Liver (tissue), 3 donors: Measurements from ENCODE around the gene AQP6.

Source experiments
- EGR1 ChIP-seq, 2 donors: IDR thresholded peaks; 2 replicates each; pipeline ENCODE4 v1.6.1; 2016 to 2018; ENCODE audit warnings: antibody characterized with exemption in 2 of 2, low read depth in 2 of 2
- FOXA1 ChIP-seq: IDR thresholded peaks from 2 replicates; pipeline ENCODE4 v1.6.1; 2016; ENCODE audit warnings: antibody characterized with exemption
- FOXA2 ChIP-seq: IDR thresholded peaks from 2 replicates; pipeline ENCODE4 v1.6.1; 2016; ENCODE audit warnings: antibody characterized with exemption
- GABPA ChIP-seq, 2 donors: IDR thresholded peaks in 1 of 2; conservative IDR thresholded peaks in 1 of 2; 2 replicates each; pipeline ENCODE4 v1.6.1; 2016; ENCODE audit warnings: antibody characterized with exemption in 2 of 2, mild to moderate bottlenecking in 1 of 2, moderate library complexity in 1 of 2
- HNF4A ChIP-seq, 2 donors: conservative IDR thresholded peaks; 2 replicates each; pipeline ENCODE4 v1.6.1; 2016; ENCODE audit warnings: antibody characterized with exemption in 2 of 2, mild to moderate bottlenecking in 2 of 2
- JUND ChIP-seq, 2 donors: IDR thresholded peaks; 2 replicates each; pipeline ENCODE4 v1.6.1; 2016; ENCODE audit warnings: antibody characterized with exemption in 2 of 2
- MAX ChIP-seq: IDR thresholded peaks from 2 replicates; pipeline ENCODE4 v1.6.1; 2016; ENCODE audit warnings: antibody characterized with exemption
- RAD21 ChIP-seq, 2 donors: IDR thresholded peaks; 2 replicates each; pipeline ENCODE4 v1.6.1; 2016; ENCODE audit warnings: antibody characterized with exemption in 2 of 2, mild to moderate bottlenecking in 2 of 2
- REST ChIP-seq: IDR thresholded peaks from 2 replicates; pipeline ENCODE4 v1.6.1; 2016; ENCODE audit warnings: antibody characterized with exemption, mild to moderate bottlenecking
- RXRA ChIP-seq, 2 donors: IDR thresholded peaks; 2 replicates each; pipeline ENCODE4 v1.6.1; 2017 to 2018; ENCODE audit warnings: antibody characterized with exemption in 2 of 2, mild to moderate bottlenecking in 1 of 2
- SP1 ChIP-seq: IDR thresholded peaks from 2 replicates; pipeline ENCODE4 v1.6.1; 2018; ENCODE audit warnings: antibody characterized with exemption, mild to moderate bottlenecking
- YY1 ChIP-seq: IDR thresholded peaks from 2 replicates; pipeline ENCODE4 v1.6.1; 2016; ENCODE audit warnings: antibody characterized with exemption, mild to moderate bottlenecking
- TF ChIP-seq, protein P1 (sequence below): fragments of 150-350 bp; IDR thresholded peaks from 2 replicates; pipeline ENCODE4 v1.5.1; 2017; ENCODE audit warnings: improper control_type of control experiment, low read depth, low read length; ENCODE audit not compliant: missing input control
- TF ChIP-seq, protein P2 (sequence below): IDR thresholded peaks from 2 replicates; pipeline ENCODE4 v1.6.1; 2016; ENCODE audit warnings: antibody characterized with exemption
- donor health status: healthy.
- donor health status: healthy.

GRCh38 chr12:49932533-49933130 lies 40.1 kb upstream of the AQP6 start:
- TF ChIP-seq, protein P1, sequence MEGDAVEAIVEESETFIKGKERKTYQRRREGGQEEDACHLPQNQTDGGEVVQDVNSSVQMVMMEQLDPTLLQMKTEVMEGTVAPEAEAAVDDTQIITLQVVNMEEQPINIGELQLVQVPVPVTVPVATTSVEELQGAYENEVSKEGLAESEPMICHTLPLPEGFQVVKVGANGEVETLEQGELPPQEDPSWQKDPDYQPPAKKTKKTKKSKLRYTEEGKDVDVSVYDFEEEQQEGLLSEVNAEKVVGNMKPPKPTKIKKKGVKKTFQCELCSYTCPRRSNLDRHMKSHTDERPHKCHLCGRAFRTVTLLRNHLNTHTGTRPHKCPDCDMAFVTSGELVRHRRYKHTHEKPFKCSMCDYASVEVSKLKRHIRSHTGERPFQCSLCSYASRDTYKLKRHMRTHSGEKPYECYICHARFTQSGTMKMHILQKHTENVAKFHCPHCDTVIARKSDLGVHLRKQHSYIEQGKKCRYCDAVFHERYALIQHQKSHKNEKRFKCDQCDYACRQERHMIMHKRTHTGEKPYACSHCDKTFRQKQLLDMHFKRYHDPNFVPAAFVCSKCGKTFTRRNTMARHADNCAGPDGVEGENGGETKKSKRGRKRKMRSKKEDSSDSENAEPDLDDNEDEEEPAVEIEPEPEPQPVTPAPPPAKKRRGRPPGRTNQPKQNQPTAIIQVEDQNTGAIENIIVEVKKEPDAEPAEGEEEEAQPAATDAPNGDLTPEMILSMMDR = no peak
- TF ChIP-seq, protein P2, sequence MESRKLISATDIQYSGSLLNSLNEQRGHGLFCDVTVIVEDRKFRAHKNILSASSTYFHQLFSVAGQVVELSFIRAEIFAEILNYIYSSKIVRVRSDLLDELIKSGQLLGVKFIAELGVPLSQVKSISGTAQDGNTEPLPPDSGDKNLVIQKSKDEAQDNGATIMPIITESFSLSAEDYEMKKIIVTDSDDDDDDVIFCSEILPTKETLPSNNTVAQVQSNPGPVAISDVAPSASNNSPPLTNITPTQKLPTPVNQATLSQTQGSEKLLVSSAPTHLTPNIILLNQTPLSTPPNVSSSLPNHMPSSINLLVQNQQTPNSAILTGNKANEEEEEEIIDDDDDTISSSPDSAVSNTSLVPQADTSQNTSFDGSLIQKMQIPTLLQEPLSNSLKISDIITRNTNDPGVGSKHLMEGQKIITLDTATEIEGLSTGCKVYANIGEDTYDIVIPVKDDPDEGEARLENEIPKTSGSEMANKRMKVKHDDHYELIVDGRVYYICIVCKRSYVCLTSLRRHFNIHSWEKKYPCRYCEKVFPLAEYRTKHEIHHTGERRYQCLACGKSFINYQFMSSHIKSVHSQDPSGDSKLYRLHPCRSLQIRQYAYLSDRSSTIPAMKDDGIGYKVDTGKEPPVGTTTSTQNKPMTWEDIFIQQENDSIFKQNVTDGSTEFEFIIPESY = no peak
- TF ChIP-seq RAD21 (IDR thresholded peaks at IDR 0.05) (no peak), MAX (no peak), YY1 (no peak), FOXA2 (no peak), FOXA1 (no peak), REST (no peak), SP1 (no peak), GABPA (IDR thresholded peaks at IDR 0.05 in 1 of 2, conservative IDR thresholded peaks at IDR 0.05 in 1 of 2) (no peak), RXRA (IDR thresholded peaks at IDR 0.05) (no peak), EGR1 (IDR thresholded peaks at IDR 0.05; ENCODE audit: low read depth in 2 of 2) (no peak), JUND (IDR thresholded peaks at IDR 0.05) (no peak), HNF4A (conservative IDR thresholded peaks at IDR 0.05) (no peak)
